SK-N-SH (cell line): Measurements from ENCODE around the gene RBM34. TPM values are rescaled to one million over a fixed set of nuclear protein-coding genes. Genes with fewer than 3 reads are reported as not detected.

ENCODE experiments used
- CTCF ChIA-PET: fragments of 300-600, 350-600 bp; formaldehyde crosslinking; extraction: SDS; loops from one replicate; lab custom pipeline; 2021; lab: Yijun Ruan, JAX
- POLR2A ChIA-PET: fragments of 350-600 bp; sonication (Branson Sonifier 250); formaldehyde crosslinking; extraction: SDS; loops from one replicate; lab custom pipeline; 2020; ENCODE audit warnings: antibody characterized with exemption, inconsistent platforms; lab: Yijun Ruan, JAX
- DNase-seq: peaks from one replicate; pipeline ENCODE4 v3.0.0; 2012
- H2AFZ ChIP-seq: fragments of 200-600 bp; sonication (generic); 2 replicates; pipeline ENCODE4 v1.8.1; 2016; ENCODE audit warnings: antibody characterized with exemption, mild to moderate bottlenecking, low read depth
- H3F3A ChIP-seq: fragments of 200-600 bp; sonication (generic); replicated peaks from 2 replicates; pipeline ENCODE3; 2016; ENCODE audit warnings: antibody characterized with exemption, mild to moderate bottlenecking; ENCODE audit not compliant: insufficient read depth
- H3K27ac ChIP-seq, 2 experiments: fragments of 200-500 bp in 1 of 2; fragments of 200-600 bp in 1 of 2; sonication (Bioruptor generic) in 1 of 2; sonication (generic), shearing (Covaris generic) in 1 of 2; 2 replicates each; pipeline versions ENCODE4 v1.5.1 to v1.6.1; 2014 to 2016; ENCODE audit warnings: low read depth in 2 of 2, inconsistent platforms in 1 of 2, low read length in 1 of 2, mild to moderate bottlenecking in 1 of 2, mixed read lengths in 1 of 2
- H3K27me3 ChIP-seq: fragments of 200-600 bp; sonication (generic), shearing (Covaris generic); 2 replicates; pipeline ENCODE4 v1.6.1; 2016; ENCODE audit warnings: mixed run types; ENCODE audit not compliant: insufficient read depth
- H3K36me3 ChIP-seq, 2 experiments: fragments of 200-500 bp in 1 of 2; fragments of 200-600 bp in 1 of 2; sonication (Bioruptor generic) in 1 of 2; sonication (generic) in 1 of 2; replicated peaks in 1 of 2; 2 replicates each; pipeline versions ENCODE3 to v1.5.1; 2014 to 2016; ENCODE audit warnings: low read length in 1 of 2, mild to moderate bottlenecking in 1 of 2; ENCODE audit not compliant: insufficient read depth in 2 of 2, control insufficient read depth in 1 of 2
- H3K4me1 ChIP-seq, 2 experiments: fragments of 200-500 bp in 1 of 2; fragments of 200-600 bp in 1 of 2; sonication (Bioruptor generic) in 1 of 2; sonication (generic), shearing (Covaris generic) in 1 of 2; 2 replicates each; pipeline versions ENCODE4 v1.5.1 to v1.6.1; 2014 to 2016; ENCODE audit warnings: low read depth in 1 of 2, low read length in 1 of 2, mixed run types in 1 of 2; ENCODE audit not compliant: insufficient read depth in 2 of 2, control insufficient read depth in 1 of 2
- H3K4me2 ChIP-seq: fragments of 200-600 bp; sonication (generic), shearing (Covaris generic); 2 replicates; pipeline ENCODE4 v1.6.1; 2017; ENCODE audit warnings: mixed run types
- H3K4me3 ChIP-seq, 2 experiments: fragments of 200-500 bp in 1 of 2; fragments of 200-600 bp in 1 of 2; sonication (Bioruptor generic) in 1 of 2; sonication (generic), shearing (Covaris generic) in 1 of 2; 2 replicates each; pipeline versions ENCODE4 v1.5.1 to v1.8.1; 2014 to 2016; ENCODE audit warnings: low read depth in 2 of 2, inconsistent platforms in 1 of 2, low read length in 1 of 2, mild to moderate bottlenecking in 1 of 2, mixed read lengths in 1 of 2, moderate library complexity in 1 of 2
- H3K79me2 ChIP-seq: fragments of 200-600 bp; sonication (generic); 2 replicates; pipeline ENCODE4 v1.8.1; 2017; ENCODE audit warnings: mild to moderate bottlenecking; ENCODE audit not compliant: insufficient read depth
- H3K9ac ChIP-seq: fragments of 200-600 bp; sonication (generic); 2 replicates; pipeline ENCODE4 v1.6.1; 2017; ENCODE audit warnings: mixed run types
- H3K9me2 ChIP-seq: fragments of 200-600 bp; sonication (generic); 2 replicates; pipeline ENCODE4 v1.6.1; 2017; ENCODE audit warnings: mixed run types
- H3K9me3 ChIP-seq: fragments of 200-600 bp; sonication (generic); 2 replicates; pipeline ENCODE4 v1.6.1; 2017; ENCODE audit warnings: mixed run types, mild to moderate bottlenecking, moderate library complexity
- H4K20me1 ChIP-seq: fragments of 200-600 bp; sonication (generic); 2 replicates; pipeline ENCODE4 v1.6.1; 2017; ENCODE audit warnings: mild to moderate bottlenecking, mixed run types; ENCODE audit not compliant: insufficient read depth
- EP300 ChIP-seq, 2 experiments: IDR thresholded peaks; 2 replicates each; pipeline versions ENCODE4 v1.4.0 to v1.6.1; 2012; ENCODE audit warnings: borderline replicate concordance in 1 of 2, low read depth in 1 of 2, low read length in 1 of 2
- EZH2phosphoT487 ChIP-seq: fragments of 200-600 bp; sonication (generic); IDR thresholded peaks from 2 replicates; pipeline ENCODE4 v1.6.1; 2017; ENCODE audit warnings: low read depth, mixed run types, mild to moderate bottlenecking, antibody characterized with exemption, moderate library complexity, borderline replicate concordance
- FOSL2 ChIP-seq: IDR thresholded peaks from 2 replicates; pipeline ENCODE4 v1.4.0; 2012; ENCODE audit warnings: low read depth, mild to moderate bottlenecking, moderate library complexity, borderline replicate concordance
- GABPA ChIP-seq: IDR thresholded peaks from 2 replicates; pipeline ENCODE4 v1.4.0; 2012; ENCODE audit warnings: low read depth, mild to moderate bottlenecking
- GATA2 ChIP-seq: sonication (generic); formaldehyde crosslinking; IDR thresholded peaks from 2 replicates; pipeline ENCODE4 v1.5.0; 2020; ENCODE audit warnings: mild to moderate bottlenecking, missing genetic modification reagents
- JUND ChIP-seq: IDR thresholded peaks from 2 replicates; pipeline ENCODE4 v1.4.0; 2012
- MEF2A ChIP-seq: IDR thresholded peaks from 2 replicates; pipeline ENCODE4 v1.4.0; 2012; ENCODE audit warnings: low read depth, borderline replicate concordance
- MXI1 ChIP-seq: IDR thresholded peaks from 2 replicates; pipeline ENCODE4 v1.6.1; 2012; ENCODE audit warnings: mild to moderate bottlenecking, low read depth, low read length, improper control_type of control experiment
- PBX3 ChIP-seq: IDR thresholded peaks from 2 replicates; pipeline ENCODE4; 2012
- POLR2AphosphoS5 ChIP-seq: IDR thresholded peaks from 2 replicates; pipeline ENCODE4 v1.6.1; 2012; ENCODE audit warnings: low read depth, low read length
- RAD21 ChIP-seq: IDR thresholded peaks from 2 replicates; pipeline ENCODE4 v1.6.1; 2012; ENCODE audit warnings: mild to moderate bottlenecking, low read length
- RFX5 ChIP-seq: IDR thresholded peaks from 2 replicates; pipeline ENCODE4 v1.6.1; 2012; ENCODE audit warnings: mild to moderate bottlenecking, improper control_type of control experiment, low read length
- RXRA ChIP-seq: IDR thresholded peaks from 2 replicates; pipeline ENCODE4 v1.4.0; 2012; ENCODE audit warnings: low read depth, mild to moderate bottlenecking, borderline replicate concordance
- SMC3 ChIP-seq: IDR thresholded peaks from 2 replicates; pipeline ENCODE4 v1.6.1; 2012; ENCODE audit warnings: low read depth, low read length, improper control_type of control experiment
- TAF1 ChIP-seq: IDR thresholded peaks from 2 replicates; pipeline ENCODE4 v1.6.1; 2012; ENCODE audit warnings: low read depth, mild to moderate bottlenecking, low read length, moderate library complexity, borderline replicate concordance
- TCF12 ChIP-seq: IDR thresholded peaks from 2 replicates; pipeline ENCODE4 v1.4.0; 2012
- TEAD4 ChIP-seq: IDR thresholded peaks from 2 replicates; pipeline ENCODE4 v1.4.0; 2012; ENCODE audit warnings: mild to moderate bottlenecking, borderline replicate concordance; ENCODE audit not compliant: insufficient read depth
- WGBS: methylation state at CpG from one replicate; pipeline ENCODE4 v1.1.6; 2017; ENCODE audit warnings: low lambda C conversion rate; 5-methylcytosine and 5-hydroxymethylcytosine counted together
- polyA plus RNA-seq, 3 experiments: library from polyadenylated mRNA; depleted of rRNA; stranded (reverse); fragments of >200 nt; gene quantifications; 2 replicates each; pipeline ENCODE4 v1.2.3, GENCODE V29; 2012
- TF ChIP-seq, protein P1 (sequence below): IDR thresholded peaks from 2 replicates; pipeline ENCODE4 v1.6.1; 2012; ENCODE audit warnings: mild to moderate bottlenecking, low read depth, low read length, moderate library complexity
- TF ChIP-seq, protein P2 (sequence below): fragments of 150-350 bp; IDR thresholded peaks from 2 replicates; pipeline ENCODE4 v1.6.1; 2017; ENCODE audit warnings: antibody characterized with exemption, low read length, low read depth, borderline replicate concordance

Gene RBM34
- polyA plus RNA-seq, 1 of the 3 experiments (the other 2 are of a cell fraction): 39.9 TPM

GRCh38 chr1:235156265-235156664 lies 4.8 kb downstream of the RBM34 start:
- CTCF ChIA-PET: interaction anchor here (0.7 to 3.0 kb wide), 14 partner anchors 9 to 260 kb away, joined by 3 to 13 read pairs (median 3); no protein-coding TSS in a partner anchor

DNA sequence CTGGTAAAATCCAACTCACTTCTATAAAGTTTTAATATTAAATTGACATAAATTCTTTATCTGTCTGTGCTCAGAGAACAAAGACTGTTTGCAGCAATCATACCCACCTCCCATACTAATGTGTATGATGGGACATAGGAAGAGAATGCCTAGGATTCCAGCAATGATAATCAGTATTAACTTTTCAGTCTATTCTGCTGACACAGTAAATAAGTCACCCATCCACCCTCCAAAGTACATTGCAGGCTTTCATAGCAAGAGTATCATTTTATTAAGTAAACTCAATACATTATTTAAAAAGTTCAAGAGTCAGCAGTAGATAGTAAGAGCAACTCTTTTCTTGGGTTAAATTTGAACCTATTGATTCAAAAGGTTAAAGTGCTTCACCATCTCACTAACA lies 8.8 kb downstream of the RBM34 start:
- CTCF ChIA-PET: interaction anchor here (1.0 kb wide), 1 partner anchor 9 kb away, joined by 4 read pairs; no protein-coding TSS in a partner anchor

More at GRCh38 chr1:235156265-235156664, 4.8 kb downstream of the RBM34 start:
- H3K9ac ChIP-seq: no peak overlapping the region
- POLR2A ChIA-PET: no interaction called here
- no peak overlapping the region for H3K27ac ChIP-seq
- H3K79me2 ChIP-seq: peaks cover 62% of the 10 kb centered on the region
- H3K4me2 ChIP-seq: no peak overlapping the region
- no peaks in the 10 kb centered on the region for H3K27me3 ChIP-seq
- peaks cover 6% of the 10 kb centered on the region for H3F3A ChIP-seq
- H3K4me1 ChIP-seq: peaks cover 0 to 6% of the 10 kb centered on the region in 2 experiments; a peak in 1 of 4 replicates
- no peak for TF ChIP-seq RAD21
- TF ChIP-seq, all 33 proteins: peak for 0
- WGBS: 86% methylated on average over 3 of the region's 3 CpGs
- H3K9me2 ChIP-seq: no peaks in the 10 kb centered on the region
- H3K4me3 ChIP-seq: no peak overlapping the region
- peaks cover 46 to 80% of the 10 kb centered on the region in 2 experiments for H3K36me3 ChIP-seq
- H3K9me3 ChIP-seq: no peaks in the 10 kb centered on the region
- H4K20me1 ChIP-seq: no peaks in the 10 kb centered on the region
- H2AFZ ChIP-seq: no peak overlapping the region
- DNase-seq: no peak

GRCh38 chr1:235151033-235151432 lies 10.0 kb downstream of the RBM34 start:
- peaks cover 50 to 89% of the 10 kb centered on the region in 2 experiments for H3K36me3 ChIP-seq
- H3K27ac ChIP-seq: no peak overlapping the region
- no peak overlapping the region for H3K9ac ChIP-seq
- H3K79me2 ChIP-seq: peaks cover 17% of the 10 kb centered on the region
- H3K4me1 ChIP-seq: no peaks in the 10 kb centered on the region
- H3F3A ChIP-seq: peaks cover 4% of the 10 kb centered on the region
- no peak overlapping the region for H2AFZ ChIP-seq
- no peaks in the 10 kb centered on the region for H3K9me2 ChIP-seq
- POLR2A ChIA-PET: no interaction called here
- 85% methylated on average over 2 of the region's 2 CpGs for WGBS
- H3K27me3 ChIP-seq: no peaks in the 10 kb centered on the region
- CTCF ChIA-PET: interaction anchor here (1.1 kb wide), 1 partner anchor 47 kb away, joined by 3 read pairs; no protein-coding TSS in a partner anchor
- no peak overlapping the region for H3K4me3 ChIP-seq
- no peaks in the 10 kb centered on the region for H3K9me3 ChIP-seq
- DNase-seq: no peak
- H3K4me2 ChIP-seq: no peak overlapping the region
- no peaks in the 10 kb centered on the region for H4K20me1 ChIP-seq
- TF ChIP-seq, protein P1, sequence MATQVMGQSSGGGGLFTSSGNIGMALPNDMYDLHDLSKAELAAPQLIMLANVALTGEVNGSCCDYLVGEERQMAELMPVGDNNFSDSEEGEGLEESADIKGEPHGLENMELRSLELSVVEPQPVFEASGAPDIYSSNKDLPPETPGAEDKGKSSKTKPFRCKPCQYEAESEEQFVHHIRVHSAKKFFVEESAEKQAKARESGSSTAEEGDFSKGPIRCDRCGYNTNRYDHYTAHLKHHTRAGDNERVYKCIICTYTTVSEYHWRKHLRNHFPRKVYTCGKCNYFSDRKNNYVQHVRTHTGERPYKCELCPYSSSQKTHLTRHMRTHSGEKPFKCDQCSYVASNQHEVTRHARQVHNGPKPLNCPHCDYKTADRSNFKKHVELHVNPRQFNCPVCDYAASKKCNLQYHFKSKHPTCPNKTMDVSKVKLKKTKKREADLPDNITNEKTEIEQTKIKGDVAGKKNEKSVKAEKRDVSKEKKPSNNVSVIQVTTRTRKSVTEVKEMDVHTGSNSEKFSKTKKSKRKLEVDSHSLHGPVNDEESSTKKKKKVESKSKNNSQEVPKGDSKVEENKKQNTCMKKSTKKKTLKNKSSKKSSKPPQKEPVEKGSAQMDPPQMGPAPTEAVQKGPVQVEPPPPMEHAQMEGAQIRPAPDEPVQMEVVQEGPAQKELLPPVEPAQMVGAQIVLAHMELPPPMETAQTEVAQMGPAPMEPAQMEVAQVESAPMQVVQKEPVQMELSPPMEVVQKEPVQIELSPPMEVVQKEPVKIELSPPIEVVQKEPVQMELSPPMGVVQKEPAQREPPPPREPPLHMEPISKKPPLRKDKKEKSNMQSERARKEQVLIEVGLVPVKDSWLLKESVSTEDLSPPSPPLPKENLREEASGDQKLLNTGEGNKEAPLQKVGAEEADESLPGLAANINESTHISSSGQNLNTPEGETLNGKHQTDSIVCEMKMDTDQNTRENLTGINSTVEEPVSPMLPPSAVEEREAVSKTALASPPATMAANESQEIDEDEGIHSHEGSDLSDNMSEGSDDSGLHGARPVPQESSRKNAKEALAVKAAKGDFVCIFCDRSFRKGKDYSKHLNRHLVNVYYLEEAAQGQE: no peak
- TF ChIP-seq PBX3: no peak
- no peak for TF ChIP-seq FOSL2
- no peak for TF ChIP-seq SMC3
- no peak for TF ChIP-seq JUND
- TF ChIP-seq POLR2AphosphoS5: no peak
- TF ChIP-seq MEF2A: no peak
- TF ChIP-seq TCF12: no peak
- TF ChIP-seq RFX5: no peak
- no peak for TF ChIP-seq MXI1
- no peak for TF ChIP-seq TEAD4
- no peak for TF ChIP-seq GABPA

More for the DNA sequence above, 8.8 kb downstream of the RBM34 start:
- Histone ChIP-seq H3K4me3 (no peak overlapping the region), H3K4me1 (peaks cover 0 to 1% of the 10 kb centered on the region in 2 experiments; a peak in 1 of 4 replicates), H2AFZ (no peak overlapping the region), H3K79me2 (peaks cover 26% of the 10 kb centered on the region), H3K36me3 (peaks cover 56 to 91% of the 10 kb centered on the region in 2 experiments), H3K4me2 (no peak overlapping the region), H3K9me2 (no peaks in the 10 kb centered on the region), H4K20me1 (no peaks in the 10 kb centered on the region), H3F3A (peaks cover 10% of the 10 kb centered on the region), H3K9me3 (no peaks in the 10 kb centered on the region), H3K9ac (no peak overlapping the region), H3K27ac (no peak overlapping the region), H3K27me3 (no peaks in the 10 kb centered on the region)
- POLR2A ChIA-PET: no interaction called here
- no peak for TF ChIP-seq FOSL2
- no peak for TF ChIP-seq MXI1
- TF ChIP-seq JUND: no peak
- no peak for TF ChIP-seq RXRA
- no peak for TF ChIP-seq TAF1
- no peak for TF ChIP-seq GATA2 (CRISPR knock-in tag)
- TF ChIP-seq EP300 (IDR thresholded peaks at IDR 0.05; ENCODE audit: borderline replicate concordance in 1 of 2, low read depth in 1 of 2, low read length in 1 of 2): no peak
- no peak for TF ChIP-seq EZH2phosphoT487
- TF ChIP-seq, protein P2, sequence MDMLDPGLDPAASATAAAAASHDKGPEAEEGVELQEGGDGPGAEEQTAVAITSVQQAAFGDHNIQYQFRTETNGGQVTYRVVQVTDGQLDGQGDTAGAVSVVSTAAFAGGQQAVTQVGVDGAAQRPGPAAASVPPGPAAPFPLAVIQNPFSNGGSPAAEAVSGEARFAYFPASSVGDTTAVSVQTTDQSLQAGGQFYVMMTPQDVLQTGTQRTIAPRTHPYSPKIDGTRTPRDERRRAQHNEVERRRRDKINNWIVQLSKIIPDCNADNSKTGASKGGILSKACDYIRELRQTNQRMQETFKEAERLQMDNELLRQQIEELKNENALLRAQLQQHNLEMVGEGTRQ: no peak
- no peak for TF ChIP-seq RFX5
- DNase-seq: no peak
